ENCODE results near the gene VGLL2. TPM values are rescaled to one million over a fixed set of nuclear protein-coding genes. Genes with fewer than 3 reads are reported as not detected.
"Not testable (repeated sequence)": the region's sequence is repeated elsewhere in the genome, so short reads cannot be mapped to it uniquely, and the experiment has no call there.

The VGLL2 gene
- total RNA-seq, 2 experiments from 2014 or later = not detected

DNA sequence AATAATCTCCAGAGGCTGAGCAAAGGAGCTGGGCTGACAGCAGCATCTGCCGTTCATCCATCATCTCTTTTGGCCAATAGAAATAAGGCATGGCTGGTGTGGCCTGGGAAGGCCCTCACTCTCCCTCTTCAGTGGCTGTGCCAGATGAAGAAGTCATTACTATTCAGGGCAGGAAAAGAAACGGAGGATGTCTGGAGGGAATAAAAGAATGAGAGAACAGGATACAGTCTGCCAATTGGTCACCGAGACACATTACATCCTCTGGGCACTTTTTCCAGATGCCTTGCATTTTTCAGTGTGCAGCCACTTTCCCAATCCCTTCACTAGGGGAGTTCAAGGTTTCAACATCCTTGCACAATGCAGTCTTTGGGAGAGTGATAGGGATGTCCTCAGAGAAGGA is 32.2 kb upstream of the VGLL2 start:
- ChIA-PET CTCF (ENCODE audit: unreplicated experiment) (no interaction called here), POLR2A (no interaction called here)
- no peak overlapping the region for H3K4me3 ChIP-seq (ENCODE audit: low read depth, low read length, poor library complexity, severe bottlenecking)
- H3K9me3 ChIP-seq (ENCODE audit: low read length) = no peaks in the 10 kb centered on the region
- no peaks in the 10 kb centered on the region for H3K4me1 ChIP-seq (ENCODE audit: insufficient read depth, low read length, poor library complexity, severe bottlenecking)
- no peak overlapping the region for H2AFZ ChIP-seq (ENCODE audit: low read length)
- no TSS peak for BruUV-seq (replicated peaks)
- TF ChIP-seq EZH2phosphoT487 (IDR thresholded peaks at IDR 0.05; ENCODE audit: borderline replicate concordance, low read depth, low read length) = no peak
- TF ChIP-seq, protein P1, sequence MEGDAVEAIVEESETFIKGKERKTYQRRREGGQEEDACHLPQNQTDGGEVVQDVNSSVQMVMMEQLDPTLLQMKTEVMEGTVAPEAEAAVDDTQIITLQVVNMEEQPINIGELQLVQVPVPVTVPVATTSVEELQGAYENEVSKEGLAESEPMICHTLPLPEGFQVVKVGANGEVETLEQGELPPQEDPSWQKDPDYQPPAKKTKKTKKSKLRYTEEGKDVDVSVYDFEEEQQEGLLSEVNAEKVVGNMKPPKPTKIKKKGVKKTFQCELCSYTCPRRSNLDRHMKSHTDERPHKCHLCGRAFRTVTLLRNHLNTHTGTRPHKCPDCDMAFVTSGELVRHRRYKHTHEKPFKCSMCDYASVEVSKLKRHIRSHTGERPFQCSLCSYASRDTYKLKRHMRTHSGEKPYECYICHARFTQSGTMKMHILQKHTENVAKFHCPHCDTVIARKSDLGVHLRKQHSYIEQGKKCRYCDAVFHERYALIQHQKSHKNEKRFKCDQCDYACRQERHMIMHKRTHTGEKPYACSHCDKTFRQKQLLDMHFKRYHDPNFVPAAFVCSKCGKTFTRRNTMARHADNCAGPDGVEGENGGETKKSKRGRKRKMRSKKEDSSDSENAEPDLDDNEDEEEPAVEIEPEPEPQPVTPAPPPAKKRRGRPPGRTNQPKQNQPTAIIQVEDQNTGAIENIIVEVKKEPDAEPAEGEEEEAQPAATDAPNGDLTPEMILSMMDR (conservative IDR thresholded peaks at IDR 0.05; ENCODE audit: low read length) = no peak
- DNase-seq (ENCODE audit: low spot score) = no peak
- no peaks in the 10 kb centered on the region for H3K79me2 ChIP-seq (ENCODE audit: insufficient read depth, low read depth, low read length)
- H3K27ac ChIP-seq (ENCODE audit: low read depth, low read length, poor library complexity, severe bottlenecking) = no peak overlapping the region
- H3K36me3 ChIP-seq (ENCODE audit: insufficient read depth, low read length) = no peaks in the 10 kb centered on the region
- H3K9me2 ChIP-seq (ENCODE audit: insufficient read depth, low read length) = no peaks in the 10 kb centered on the region
- H3K4me2 ChIP-seq (ENCODE audit: low read length) = no peak overlapping the region
- intact Hi-C loops (cut with micrococcal nuclease; ENCODE audit: unreplicated experiment) = no loop called here
- no peaks in the 10 kb centered on the region for H4K20me1 ChIP-seq (ENCODE audit: insufficient read depth, low read length)

DNA sequence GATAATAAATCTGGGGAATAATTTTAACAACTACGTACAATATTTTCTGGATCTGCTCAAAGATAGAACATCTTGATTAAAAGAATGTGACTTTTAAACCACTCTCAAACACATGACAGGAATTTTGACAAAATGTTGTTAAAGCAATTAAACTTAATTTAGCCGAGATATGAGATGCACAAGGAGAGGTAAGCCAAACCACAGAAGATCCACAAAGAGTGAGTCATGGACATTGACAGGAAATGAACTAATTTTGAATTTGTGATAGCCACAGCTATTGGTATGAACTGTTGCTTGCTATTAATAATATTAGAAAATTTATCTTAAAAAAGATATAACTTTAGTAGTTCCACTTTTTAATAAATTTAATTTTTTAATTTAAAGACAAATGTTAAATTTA is 27.8 kb upstream of the VGLL2 start:
- no peak for TF ChIP-seq EZH2phosphoT487 (IDR thresholded peaks at IDR 0.05; ENCODE audit: borderline replicate concordance, low read depth, low read length)
- TF ChIP-seq, protein P1 (conservative IDR thresholded peaks at IDR 0.05; ENCODE audit: low read length) = no peak
- Histone ChIP-seq H2AFZ (ENCODE audit: low read length) (no peak overlapping the region), H3K27ac (ENCODE audit: low read depth, low read length, poor library complexity, severe bottlenecking) (no peak overlapping the region), H3K4me1 (ENCODE audit: insufficient read depth, low read length, poor library complexity, severe bottlenecking) (no peaks in the 10 kb centered on the region), H3K4me2 (ENCODE audit: low read length) (no peak overlapping the region), H3K4me3 (ENCODE audit: low read depth, low read length, poor library complexity, severe bottlenecking) (no peak overlapping the region), H3K36me3 (ENCODE audit: insufficient read depth, low read length) (no peaks in the 10 kb centered on the region), H3K9me2 (ENCODE audit: insufficient read depth, low read length) (no peaks in the 10 kb centered on the region), H3K9me3 (ENCODE audit: low read length) (no peaks in the 10 kb centered on the region), H4K20me1 (ENCODE audit: insufficient read depth, low read length) (no peaks in the 10 kb centered on the region), H3K79me2 (ENCODE audit: insufficient read depth, low read depth, low read length) (no peaks in the 10 kb centered on the region)
- POLR2A ChIA-PET = no interaction called here
- DNase-seq (ENCODE audit: low spot score) = no peak
- intact Hi-C loops (cut with micrococcal nuclease; ENCODE audit: unreplicated experiment) = no loop called here
- no TSS peak for BruUV-seq (replicated peaks)
- CTCF ChIA-PET (ENCODE audit: unreplicated experiment) = no interaction called here

DNA sequence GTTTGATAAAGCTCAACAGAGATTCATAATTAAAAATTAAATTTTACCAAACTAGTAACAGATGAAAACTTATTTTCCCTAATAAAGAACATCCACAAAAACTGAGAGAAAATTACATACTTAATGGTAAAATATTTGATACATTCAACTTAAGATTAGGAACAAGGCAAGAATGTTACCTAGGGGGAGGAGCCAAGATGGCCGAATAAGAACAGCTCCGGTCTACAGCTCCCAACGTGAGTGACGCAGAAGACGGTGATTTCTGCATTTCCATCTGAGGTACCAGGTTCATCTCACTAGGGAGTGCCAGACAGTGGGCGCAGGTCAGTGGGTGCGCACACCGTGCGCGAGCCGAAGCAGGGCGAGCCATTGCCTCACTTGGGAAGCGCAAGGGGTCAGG is 20.8 kb upstream of the VGLL2 start:
- H3K27ac ChIP-seq (ENCODE audit: low read depth, low read length, poor library complexity, severe bottlenecking); DNase-seq (ENCODE audit: low spot score); H2AFZ ChIP-seq (ENCODE audit: low read length); H3K4me2 ChIP-seq (ENCODE audit: low read length); BruUV-seq (replicated peaks); H3K9me2 ChIP-seq (ENCODE audit: insufficient read depth, low read length); intact Hi-C loops (cut with micrococcal nuclease; ENCODE audit: unreplicated experiment); H4K20me1 ChIP-seq (ENCODE audit: insufficient read depth, low read length); CTCF ChIA-PET (ENCODE audit: unreplicated experiment); H3K36me3 ChIP-seq (ENCODE audit: insufficient read depth, low read length); POLR2A ChIA-PET; H3K4me1 ChIP-seq (ENCODE audit: insufficient read depth, low read length, poor library complexity, severe bottlenecking); H3K4me3 ChIP-seq (ENCODE audit: low read depth, low read length, poor library complexity, severe bottlenecking); H3K79me2 ChIP-seq (ENCODE audit: insufficient read depth, low read depth, low read length); H3K9me3 ChIP-seq (ENCODE audit: low read length): not testable (repeated sequence)

DNA sequence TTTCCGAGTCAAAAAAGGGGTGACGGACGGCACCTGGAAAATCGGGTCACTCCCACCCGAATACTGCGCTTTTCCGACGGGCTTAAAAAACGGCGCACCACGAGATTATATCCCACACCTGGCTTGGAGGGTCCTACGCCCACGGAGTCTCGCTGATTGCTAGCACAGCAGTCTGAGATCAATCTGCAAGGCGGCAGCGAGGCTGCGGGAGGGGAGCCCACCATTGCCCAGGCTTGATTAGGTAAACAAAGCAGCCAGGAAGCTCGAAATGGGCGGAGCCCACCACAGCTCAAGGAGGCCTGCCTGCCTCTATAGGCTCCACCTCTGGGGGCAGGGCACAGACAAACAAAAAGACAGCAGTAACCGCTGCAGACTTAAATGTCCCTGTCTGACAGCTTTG is 20.4 kb upstream of the VGLL2 start:
- DNase-seq (ENCODE audit: low spot score); H3K4me3 ChIP-seq (ENCODE audit: low read depth, low read length, poor library complexity, severe bottlenecking); H3K4me2 ChIP-seq (ENCODE audit: low read length); H4K20me1 ChIP-seq (ENCODE audit: insufficient read depth, low read length); H3K4me1 ChIP-seq (ENCODE audit: insufficient read depth, low read length, poor library complexity, severe bottlenecking); POLR2A ChIA-PET; intact Hi-C loops (cut with micrococcal nuclease; ENCODE audit: unreplicated experiment); CTCF ChIA-PET (ENCODE audit: unreplicated experiment); BruUV-seq (replicated peaks); H2AFZ ChIP-seq (ENCODE audit: low read length); H3K36me3 ChIP-seq (ENCODE audit: insufficient read depth, low read length); H3K9me2 ChIP-seq (ENCODE audit: insufficient read depth, low read length); H3K9me3 ChIP-seq (ENCODE audit: low read length); H3K79me2 ChIP-seq (ENCODE audit: insufficient read depth, low read depth, low read length); H3K27ac ChIP-seq (ENCODE audit: low read depth, low read length, poor library complexity, severe bottlenecking): not testable (repeated sequence)
